Gastroesophageal sphincter (tissue), 3 donors: Measurements from ENCODE around the gene GPR22.

Source experiments
- EP300 ChIP-seq: sonication (generic); formaldehyde crosslinking; IDR thresholded peaks from one replicate; pipeline ENCODE4 v1.6.1; 2017; ENCODE audit warnings: antibody characterized with exemption, mild to moderate bottlenecking
- POLR2A ChIP-seq, 2 donors: fragments of 450-650 bp; IDR thresholded peaks; one replicate each; pipeline ENCODE4 v1.6.1; 2017; ENCODE audit warnings: antibody characterized with exemption in 2 of 2, mild to moderate bottlenecking in 2 of 2, moderate library complexity in 1 of 2
- POLR2AphosphoS5 ChIP-seq: sonication (generic); formaldehyde crosslinking; IDR thresholded peaks from one replicate; pipeline ENCODE4 v1.6.1; 2017; ENCODE audit warnings: antibody characterized with exemption
- TF ChIP-seq, protein P1 (sequence below), 4 experiments: fragments of 200-600 bp in 2 of 4; fragments of 450-650 bp in 2 of 4; sonication (generic) in 1 of 4; IDR thresholded peaks; one replicate each; pipeline ENCODE4 v1.5.1; 2017 to 2019; ENCODE audit warnings: antibody characterized with exemption in 4 of 4, mild to moderate bottlenecking in 2 of 4, moderate library complexity in 2 of 4

DNA sequence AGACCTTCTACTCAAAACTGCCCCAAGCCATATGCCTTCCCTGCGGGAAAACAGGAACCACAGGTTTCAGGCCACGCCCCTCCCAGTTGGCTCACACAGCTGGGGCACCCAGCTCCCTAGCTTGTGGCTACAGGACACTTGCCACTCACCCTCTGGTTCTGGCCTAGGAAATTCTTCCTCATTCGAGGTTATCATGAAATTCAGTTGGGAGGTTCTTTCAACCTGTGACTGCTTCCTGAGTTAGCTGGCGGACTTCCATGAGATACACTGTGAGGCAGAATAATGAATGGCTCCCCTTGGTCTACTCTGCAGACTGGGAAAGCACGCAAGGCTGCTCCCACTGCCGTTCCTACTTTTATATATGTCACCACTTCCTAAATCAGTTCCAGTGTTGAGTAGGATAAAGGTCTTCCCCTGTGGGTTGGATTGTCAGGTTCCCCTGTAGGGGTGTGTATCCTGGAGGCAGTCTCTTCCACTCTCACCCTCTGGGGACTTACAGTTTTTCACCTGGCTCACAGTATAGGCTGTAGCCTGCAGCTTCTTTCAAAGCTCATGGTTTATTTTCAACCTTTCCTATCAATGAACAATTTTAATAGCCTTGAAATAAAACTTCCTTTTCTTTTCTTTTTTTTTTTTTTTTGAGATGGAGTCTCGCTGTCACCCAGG, 37.0 kb downstream of the GPR22 start:
- TF ChIP-seq, protein P1, sequence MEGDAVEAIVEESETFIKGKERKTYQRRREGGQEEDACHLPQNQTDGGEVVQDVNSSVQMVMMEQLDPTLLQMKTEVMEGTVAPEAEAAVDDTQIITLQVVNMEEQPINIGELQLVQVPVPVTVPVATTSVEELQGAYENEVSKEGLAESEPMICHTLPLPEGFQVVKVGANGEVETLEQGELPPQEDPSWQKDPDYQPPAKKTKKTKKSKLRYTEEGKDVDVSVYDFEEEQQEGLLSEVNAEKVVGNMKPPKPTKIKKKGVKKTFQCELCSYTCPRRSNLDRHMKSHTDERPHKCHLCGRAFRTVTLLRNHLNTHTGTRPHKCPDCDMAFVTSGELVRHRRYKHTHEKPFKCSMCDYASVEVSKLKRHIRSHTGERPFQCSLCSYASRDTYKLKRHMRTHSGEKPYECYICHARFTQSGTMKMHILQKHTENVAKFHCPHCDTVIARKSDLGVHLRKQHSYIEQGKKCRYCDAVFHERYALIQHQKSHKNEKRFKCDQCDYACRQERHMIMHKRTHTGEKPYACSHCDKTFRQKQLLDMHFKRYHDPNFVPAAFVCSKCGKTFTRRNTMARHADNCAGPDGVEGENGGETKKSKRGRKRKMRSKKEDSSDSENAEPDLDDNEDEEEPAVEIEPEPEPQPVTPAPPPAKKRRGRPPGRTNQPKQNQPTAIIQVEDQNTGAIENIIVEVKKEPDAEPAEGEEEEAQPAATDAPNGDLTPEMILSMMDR (IDR thresholded peaks at IDR 0.05): no peak
- TF ChIP-seq POLR2AphosphoS5: no peak
- TF ChIP-seq POLR2A (IDR thresholded peaks at IDR 0.05): no peak
- no peak for TF ChIP-seq EP300
